Glutamatergic neuron (in vitro differentiated cells): ENCODE measurements around the gene PTPRG. TPM values are rescaled to one million over a fixed set of nuclear protein-coding genes. Genes with fewer than 3 reads are reported as not detected.
A peak's percentile ranks its signal among the peaks of the same experiment; 100 is the strongest.

Experiments used
- DNase-seq: peaks from one replicate; pipeline ENCODE4 v3.0.0; 2022
- H3K27ac Mint-ChIP-seq: one replicate; pipeline ENCODE4 v1.8.0; 2020; ENCODE audit warnings: mild to moderate bottlenecking, mixed read lengths, inconsistent platforms; ENCODE audit not compliant: unreplicated experiment
- H3K27me3 Mint-ChIP-seq: one replicate; pipeline ENCODE4 v1.8.0; 2020; ENCODE audit warnings: mild to moderate bottlenecking, moderate library complexity, mixed read lengths, inconsistent platforms; ENCODE audit not compliant: unreplicated experiment
- H3K36me3 Mint-ChIP-seq: one replicate; pipeline ENCODE4 v1.8.0; 2020; ENCODE audit warnings: mild to moderate bottlenecking, mixed read lengths, inconsistent platforms; ENCODE audit not compliant: unreplicated experiment
- H3K4me1 Mint-ChIP-seq: one replicate; pipeline ENCODE4 v1.8.0; 2020; ENCODE audit warnings: mild to moderate bottlenecking, low read depth, mixed read lengths, inconsistent platforms; ENCODE audit not compliant: unreplicated experiment
- H3K4me3 Mint-ChIP-seq: one replicate; pipeline ENCODE4 v1.8.0; 2020; ENCODE audit warnings: mild to moderate bottlenecking, mixed read lengths, inconsistent platforms; ENCODE audit not compliant: unreplicated experiment
- H3K9me3 Mint-ChIP-seq: one replicate; pipeline ENCODE4 v1.8.0; 2020; ENCODE audit warnings: mild to moderate bottlenecking, moderate library complexity, mixed read lengths, inconsistent platforms; ENCODE audit not compliant: unreplicated experiment
- CTCF ChIP-seq: fragments of 200-600 bp; sonication (generic); IDR thresholded peaks from one replicate; pipeline ENCODE4 v1.5.0; 2021; ENCODE audit not compliant: partially characterized antibody, unreplicated experiment
- total RNA-seq: library from RNA; stranded (reverse); fragmentation: NEBNext Ultra II Directional; extraction: Animal tissue kit (Norgen Biotek cat#: 25700); gene quantifications from one replicate; pipeline ENCODE4 v1.2.1, GENCODE V29; 2021; ENCODE audit not compliant: unreplicated experiment

Gene PTPRG
- total RNA-seq, 1 donor from 2014 or later = 52.1 TPM

- Mint-ChIP-seq H3K9me3 (peaks cover 4% of the 10 kb centered on the region), H3K27me3 (peaks cover 2% of the 10 kb centered on the region), H3K27ac (peak overlapping the region; percentile 76), H3K4me1 (peaks cover 40% of the 10 kb centered on the region), H3K4me3 (peak overlapping the region; percentile 28), H3K36me3 (no peaks in the 10 kb centered on the region)
- DNase-seq = no peak
- TF ChIP-seq CTCF = no peak
Measured at GRCh38 chr3:61729038-61729634, 167.8 kb downstream of the PTPRG start.

GRCh38 chr3:61730056-61730455 is 168.7 kb downstream of the PTPRG start:
- peak; percentile 25 for DNase-seq
- no peaks in the 10 kb centered on the region for H3K36me3 Mint-ChIP-seq
- peaks cover 47% of the 10 kb centered on the region for H3K4me1 Mint-ChIP-seq
- H3K27ac Mint-ChIP-seq = peak overlapping the region; percentile 76
- H3K4me3 Mint-ChIP-seq = peak overlapping the region; percentile 31
- TF ChIP-seq CTCF = no peak
- H3K9me3 Mint-ChIP-seq = peaks cover 4% of the 10 kb centered on the region
- peaks cover 2% of the 10 kb centered on the region for H3K27me3 Mint-ChIP-seq

GRCh38 chr3:61730577-61731231 is 169.3 kb downstream of the PTPRG start:
- H3K27me3 Mint-ChIP-seq = peaks cover 5% of the 10 kb centered on the region
- TF ChIP-seq CTCF = no peak
- H3K4me1 Mint-ChIP-seq = peaks cover 48% of the 10 kb centered on the region
- H3K9me3 Mint-ChIP-seq = peaks cover 4% of the 10 kb centered on the region
- H3K4me3 Mint-ChIP-seq = no peak overlapping the region
- no peak for DNase-seq
- peak overlapping the region; percentile 76 for H3K27ac Mint-ChIP-seq
- H3K36me3 Mint-ChIP-seq = no peaks in the 10 kb centered on the region

- Mint-ChIP-seq H3K27me3 (peaks cover 5% of the 10 kb centered on the region), H3K27ac (peak overlapping the region; percentile 26), H3K36me3 (no peaks in the 10 kb centered on the region), H3K9me3 (peaks cover 4% of the 10 kb centered on the region), H3K4me3 (peak overlapping the region; percentile 32), H3K4me1 (peaks cover 50% of the 10 kb centered on the region)
- no peak for DNase-seq
- no peak for TF ChIP-seq CTCF
Measured at GRCh38 chr3:61733000-61733399, 171.6 kb downstream of the PTPRG start.

GRCh38 chr3:61733876-61734275 is 172.5 kb downstream of the PTPRG start:
- Mint-ChIP-seq H3K4me1 (peaks cover 46% of the 10 kb centered on the region), H3K36me3 (no peaks in the 10 kb centered on the region), H3K27ac (peak overlapping the region; percentile 26), H3K9me3 (peaks cover 2% of the 10 kb centered on the region), H3K4me3 (peak overlapping the region; percentile 32), H3K27me3 (peaks cover 5% of the 10 kb centered on the region)
- no peak for TF ChIP-seq CTCF
- DNase-seq = no peak
